GM20431 (cell line): ENCODE measurements around the gene GIMAP2.

Experiments
- in situ Hi-C: fragments of 300-500 bp; cut with MseI, MboI; formaldehyde crosslinking; loops from one replicate; pipeline ENCODE4 v1.15.0; 2020; ENCODE audit warnings: low sequenced_read_pairs; ENCODE audit not compliant: unreplicated experiment

Gene GIMAP2

GRCh38 chr7:150731916-150732315, 46.4 kb downstream of the GIMAP2 start:
- in situ Hi-C loops: no loop called here

GRCh38 chr7:150732786-150733481, 47.4 kb downstream of the GIMAP2 start:
- in situ Hi-C loops: no loop called here

- in situ Hi-C loops: no loop called here
Observed at GRCh38 chr7:150733482-150734095, 48.1 kb downstream of the GIMAP2 start.

GRCh38 chr7:150734254-150734653, 48.7 kb downstream of the GIMAP2 start:
- in situ Hi-C loops: no loop called here

- in situ Hi-C loops: no loop called here
Observed at GRCh38 chr7:150735596-150736358, 50.3 kb downstream of the GIMAP2 start.

- in situ Hi-C loops: no loop called here
Observed at GRCh38 chr7:150736864-150737263, 51.4 kb downstream of the GIMAP2 start.

GRCh38 chr7:150737265-150738055, 52.0 kb downstream of the GIMAP2 start, which contains the start of gene GIMAP5:
Gene GIMAP5, plus strand, starts transcription at chr7:150737418. Its CDS starts 3,467 bp downstream, at chr7:150740885.
- in situ Hi-C loops: no loop called here

GRCh38 chr7:150738092-150738491, 52.6 kb downstream of the GIMAP2 start:
- in situ Hi-C loops: no loop called here

- in situ Hi-C loops: no loop called here
Observed at GRCh38 chr7:150738591-150739001, 53.1 kb downstream of the GIMAP2 start.

GRCh38 chr7:150739033-150739432, 53.5 kb downstream of the GIMAP2 start:
- in situ Hi-C loops: no loop called here

GRCh38 chr7:150740053-150740452, 54.5 kb downstream of the GIMAP2 start:
- in situ Hi-C loops: no loop called here

GRCh38 chr7:150742286-150742968, 56.9 kb downstream of the GIMAP2 start:
- in situ Hi-C loops: no loop called here
